T-helper 17 cell (primary cell): Measurements from ENCODE around the gene RPS21. TPM values are rescaled to one million over a fixed set of nuclear protein-coding genes. Genes with fewer than 3 reads are reported as not detected.
"Not testable (repeated sequence)": the region's sequence is repeated elsewhere in the genome, so short reads cannot be mapped to it uniquely, and the experiment has no call there.

Source experiments
- ATAC-seq: fragments of 150-1000 bp; cut with Tn5 transposase; 2 replicates; pipeline ENCODE4 v1.10.0; 2021; ENCODE audit warnings: mild to moderate bottlenecking, moderate library complexity
- DNase-seq, 3 donors: peaks; one replicate each; pipeline versions ENCODE4 v3.0.0 to v3.0.0-alpha.2; 2020 to 2021
- H3K9me3 ChIP-seq: one replicate; pipeline ENCODE4 v1.7.0; 2013; ENCODE audit warnings: low read length, mild to moderate bottlenecking; ENCODE audit not compliant: control insufficient read depth, poor library complexity, severe bottlenecking
- H3K27ac Mint-ChIP-seq: one replicate; pipeline ENCODE4 v1.8.0; 2022; ENCODE audit warnings: mild to moderate bottlenecking, moderate library complexity, mixed read lengths
- H3K27me3 Mint-ChIP-seq: one replicate; pipeline ENCODE4 v1.8.0; 2022; ENCODE audit warnings: mixed read lengths
- H3K36me3 Mint-ChIP-seq: one replicate; pipeline ENCODE4 v1.8.0; 2022; ENCODE audit warnings: low read depth, mixed read lengths
- H3K4me1 Mint-ChIP-seq: one replicate; pipeline ENCODE4 v1.8.0; 2022; ENCODE audit warnings: mild to moderate bottlenecking, mixed read lengths
- H3K4me3 Mint-ChIP-seq: one replicate; pipeline ENCODE4 v1.8.0; 2022; ENCODE audit warnings: mild to moderate bottlenecking, moderate library complexity, mixed read lengths
- total RNA-seq, 4 donors: library from RNA in 2 of 4; stranded (reverse) in 2 of 4; gene quantifications; one replicate each; pipeline ENCODE4 v1.2.3 and lab custom pipeline; 2022 to 2026

Gene RPS21
- total RNA-seq, 2 donors from 2014 or later: 2,821 to 2,836 TPM

- not testable (repeated sequence) for H3K4me3 Mint-ChIP-seq, H3K36me3 Mint-ChIP-seq, H3K4me1 Mint-ChIP-seq, H3K9me3 ChIP-seq, DNase-seq, H3K27ac Mint-ChIP-seq, ATAC-seq
- H3K27me3 Mint-ChIP-seq: peaks cover 21% of the 10 kb centered on the region
These were observed 13.2 kb upstream of the RPS21 start for GRCh38 chr20:62373631-62374179.

GRCh38 chr20:62374331-62375152 is 12.4 kb upstream of the RPS21 start:
- DNase-seq: no peak
- H3K27ac Mint-ChIP-seq: no peak overlapping the region
- H3K4me3 Mint-ChIP-seq: no peak overlapping the region
- peaks cover 5% of the 10 kb centered on the region for H3K4me1 Mint-ChIP-seq
- H3K9me3 ChIP-seq: no peaks in the 10 kb centered on the region
- ATAC-seq: no peak
- H3K27me3 Mint-ChIP-seq: peaks cover 16% of the 10 kb centered on the region
- H3K36me3 Mint-ChIP-seq: peaks cover 4% of the 10 kb centered on the region

GRCh38 chr20:62376112-62377063 is 10.5 kb upstream of the RPS21 start:
- Mint-ChIP-seq H3K27ac (no peak overlapping the region), H3K27me3 (peaks cover 15% of the 10 kb centered on the region), H3K4me1 (peaks cover 5% of the 10 kb centered on the region), H3K4me3 (no peak overlapping the region), H3K36me3 (peaks cover 4% of the 10 kb centered on the region)
- DNase-seq: no peak
- H3K9me3 ChIP-seq: no peaks in the 10 kb centered on the region
- no peak for ATAC-seq

GRCh38 chr20:62377064-62377461 is 9.8 kb upstream of the RPS21 start:
- Mint-ChIP-seq H3K36me3 (peaks cover 8% of the 10 kb centered on the region), H3K4me3 (no peak overlapping the region), H3K4me1 (peaks cover 5% of the 10 kb centered on the region), H3K27me3 (peaks cover 15% of the 10 kb centered on the region), H3K27ac (no peak overlapping the region)
- ATAC-seq: no peak
- DNase-seq: no peak
- no peaks in the 10 kb centered on the region for H3K9me3 ChIP-seq

GRCh38 chr20:62377615-62378178 is 9.2 kb upstream of the RPS21 start:
- Mint-ChIP-seq H3K4me3 (no peak overlapping the region), H3K36me3 (peaks cover 10% of the 10 kb centered on the region), H3K27ac (no peak overlapping the region), H3K4me1 (peaks cover 6% of the 10 kb centered on the region), H3K27me3 (peaks cover 13% of the 10 kb centered on the region)
- no peak for ATAC-seq
- H3K9me3 ChIP-seq: no peaks in the 10 kb centered on the region
- DNase-seq: no peak

GRCh38 chr20:62378215-62378614 is 8.7 kb upstream of the RPS21 start:
- ATAC-seq (no peak), DNase-seq (no peak)
- H3K27me3 Mint-ChIP-seq: peaks cover 8% of the 10 kb centered on the region
- H3K4me1 Mint-ChIP-seq: peaks cover 5% of the 10 kb centered on the region
- no peaks in the 10 kb centered on the region for H3K9me3 ChIP-seq
- no peak overlapping the region for H3K4me3 Mint-ChIP-seq
- peaks cover 5% of the 10 kb centered on the region for H3K36me3 Mint-ChIP-seq
- no peak overlapping the region for H3K27ac Mint-ChIP-seq

- no peak overlapping the region for H3K4me3 Mint-ChIP-seq
- ATAC-seq: no peak
- peaks cover 20% of the 10 kb centered on the region for H3K4me1 Mint-ChIP-seq
- peaks cover 5% of the 10 kb centered on the region for H3K36me3 Mint-ChIP-seq
- no peaks in the 10 kb centered on the region for H3K27me3 Mint-ChIP-seq
- H3K27ac Mint-ChIP-seq: no peak overlapping the region
- DNase-seq: no peak
- H3K9me3 ChIP-seq: no peaks in the 10 kb centered on the region
These were observed 5.6 kb upstream of the RPS21 start for GRCh38 chr20:62381202-62381797.

- DNase-seq (no peak), ATAC-seq (no peak)
- H3K4me3 Mint-ChIP-seq: no peak overlapping the region
- no peaks in the 10 kb centered on the region for H3K27me3 Mint-ChIP-seq
- peaks cover 21% of the 10 kb centered on the region for H3K4me1 Mint-ChIP-seq
- no peaks in the 10 kb centered on the region for H3K9me3 ChIP-seq
- H3K27ac Mint-ChIP-seq: no peak overlapping the region
- peaks cover 5% of the 10 kb centered on the region for H3K36me3 Mint-ChIP-seq
These were observed 5.1 kb upstream of the RPS21 start for GRCh38 chr20:62381842-62382241.

- Mint-ChIP-seq H3K27me3 (no peaks in the 10 kb centered on the region), H3K4me3 (no peak overlapping the region), H3K4me1 (peaks cover 22% of the 10 kb centered on the region), H3K36me3 (peaks cover 5% of the 10 kb centered on the region), H3K27ac (no peak overlapping the region)
- no peaks in the 10 kb centered on the region for H3K9me3 ChIP-seq
- ATAC-seq (peak; percentile 73), DNase-seq (peak; percentile 56 to 72 (median 67))
These were observed 4.4 kb upstream of the RPS21 start for GRCh38 chr20:62382306-62383198.

GRCh38 chr20:62387219-62387913 is 463 bp downstream of the RPS21 start:
- DNase-seq (no peak), ATAC-seq (peak; percentile 33)
- H3K36me3 Mint-ChIP-seq: peaks cover 2% of the 10 kb centered on the region
- H3K4me1 Mint-ChIP-seq: peaks cover 33% of the 10 kb centered on the region
- no peaks in the 10 kb centered on the region for H3K27me3 Mint-ChIP-seq
- no peaks in the 10 kb centered on the region for H3K9me3 ChIP-seq
- H3K27ac Mint-ChIP-seq: peak overlapping the region; percentile 87
- peak overlapping the region; percentile 95 for H3K4me3 Mint-ChIP-seq

GRCh38 chr20:62387933-62388635 is 1.2 kb downstream of the RPS21 start:
- DNase-seq (no peak), ATAC-seq (no peak)
- Mint-ChIP-seq H3K4me3 (peak overlapping the region; percentile 95), H3K4me1 (peaks cover 28% of the 10 kb centered on the region), H3K27me3 (no peaks in the 10 kb centered on the region), H3K36me3 (no peaks in the 10 kb centered on the region), H3K27ac (peak overlapping the region; percentile 87)
- no peaks in the 10 kb centered on the region for H3K9me3 ChIP-seq
